ENCODE measurements around the gene ZNF320.
A peak's percentile ranks its signal among the peaks of the same experiment; 100 is the strongest.
"Not testable (repeated sequence)": the region's sequence is repeated elsewhere in the genome, so short reads cannot be mapped to it uniquely, and the experiment has no call there.

The ZNF320 gene

DNA sequence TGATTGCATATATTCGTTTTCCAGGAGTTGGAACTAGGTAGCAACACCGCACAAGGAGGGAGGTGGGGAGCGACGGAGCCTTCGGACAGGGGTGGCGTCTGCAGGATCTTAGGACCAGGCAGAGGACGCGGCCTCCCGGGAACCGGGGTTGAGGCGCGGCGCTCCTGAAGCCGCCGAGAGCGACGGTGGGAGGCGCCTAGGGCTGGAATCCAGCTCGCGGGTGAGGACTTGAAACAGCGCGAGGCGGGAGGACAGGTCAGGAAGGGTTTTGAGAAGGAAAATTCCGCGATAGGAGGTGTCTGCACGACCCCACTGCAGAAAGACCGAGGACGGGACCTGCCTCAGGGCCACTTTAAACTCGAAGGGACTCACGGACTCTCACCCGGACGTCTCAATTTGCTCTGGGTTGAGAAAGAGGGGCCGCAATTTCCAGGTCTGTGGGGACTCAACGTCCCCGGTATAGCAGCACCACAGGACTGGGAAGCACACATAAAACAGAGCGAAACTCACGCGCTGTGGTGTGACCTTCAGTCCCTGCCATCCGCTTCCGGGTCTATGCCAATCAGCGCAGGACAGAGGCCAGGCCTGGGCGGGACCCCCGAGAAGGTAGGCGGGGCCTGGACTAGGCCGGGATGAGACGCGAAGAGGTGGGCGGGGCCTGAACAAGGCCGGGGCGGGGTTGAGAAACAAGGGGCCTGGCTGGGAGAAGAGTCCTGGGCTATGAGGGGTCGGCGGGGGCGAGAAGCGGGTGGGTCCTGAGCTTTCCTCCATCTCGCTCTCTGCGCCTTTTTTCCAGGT lies at the start of gene ZNF320:
Gene ZNF320 (minus strand): TSS at position 498 of the 798 bp plus-strand sequence. CDS start 7,380 bp downstream, outside the sequence.
- peak within 1 kb of the TSS; percentile 98 for H3K4me3 ChIP-seq (ENCODE audit: low read depth, low read length)
- peak within 1 kb of the TSS; percentile 83 for H3K27ac ChIP-seq
- H3K9me3 ChIP-seq (ENCODE audit: severe bottlenecking) = no peaks in the 10 kb centered on the region
- H3K27me3 ChIP-seq (ENCODE audit: insufficient read depth, low read depth, severe bottlenecking) = no peaks in the 10 kb centered on the region
- H3K36me3 ChIP-seq = peaks cover 16% of the 10 kb centered on the region
- DNase-seq = peak; percentile 96
- TF ChIP-seq, protein P1, sequence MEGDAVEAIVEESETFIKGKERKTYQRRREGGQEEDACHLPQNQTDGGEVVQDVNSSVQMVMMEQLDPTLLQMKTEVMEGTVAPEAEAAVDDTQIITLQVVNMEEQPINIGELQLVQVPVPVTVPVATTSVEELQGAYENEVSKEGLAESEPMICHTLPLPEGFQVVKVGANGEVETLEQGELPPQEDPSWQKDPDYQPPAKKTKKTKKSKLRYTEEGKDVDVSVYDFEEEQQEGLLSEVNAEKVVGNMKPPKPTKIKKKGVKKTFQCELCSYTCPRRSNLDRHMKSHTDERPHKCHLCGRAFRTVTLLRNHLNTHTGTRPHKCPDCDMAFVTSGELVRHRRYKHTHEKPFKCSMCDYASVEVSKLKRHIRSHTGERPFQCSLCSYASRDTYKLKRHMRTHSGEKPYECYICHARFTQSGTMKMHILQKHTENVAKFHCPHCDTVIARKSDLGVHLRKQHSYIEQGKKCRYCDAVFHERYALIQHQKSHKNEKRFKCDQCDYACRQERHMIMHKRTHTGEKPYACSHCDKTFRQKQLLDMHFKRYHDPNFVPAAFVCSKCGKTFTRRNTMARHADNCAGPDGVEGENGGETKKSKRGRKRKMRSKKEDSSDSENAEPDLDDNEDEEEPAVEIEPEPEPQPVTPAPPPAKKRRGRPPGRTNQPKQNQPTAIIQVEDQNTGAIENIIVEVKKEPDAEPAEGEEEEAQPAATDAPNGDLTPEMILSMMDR (IDR thresholded peaks at IDR 0.05; ENCODE audit: low read depth, low read length) = no peak

DNA sequence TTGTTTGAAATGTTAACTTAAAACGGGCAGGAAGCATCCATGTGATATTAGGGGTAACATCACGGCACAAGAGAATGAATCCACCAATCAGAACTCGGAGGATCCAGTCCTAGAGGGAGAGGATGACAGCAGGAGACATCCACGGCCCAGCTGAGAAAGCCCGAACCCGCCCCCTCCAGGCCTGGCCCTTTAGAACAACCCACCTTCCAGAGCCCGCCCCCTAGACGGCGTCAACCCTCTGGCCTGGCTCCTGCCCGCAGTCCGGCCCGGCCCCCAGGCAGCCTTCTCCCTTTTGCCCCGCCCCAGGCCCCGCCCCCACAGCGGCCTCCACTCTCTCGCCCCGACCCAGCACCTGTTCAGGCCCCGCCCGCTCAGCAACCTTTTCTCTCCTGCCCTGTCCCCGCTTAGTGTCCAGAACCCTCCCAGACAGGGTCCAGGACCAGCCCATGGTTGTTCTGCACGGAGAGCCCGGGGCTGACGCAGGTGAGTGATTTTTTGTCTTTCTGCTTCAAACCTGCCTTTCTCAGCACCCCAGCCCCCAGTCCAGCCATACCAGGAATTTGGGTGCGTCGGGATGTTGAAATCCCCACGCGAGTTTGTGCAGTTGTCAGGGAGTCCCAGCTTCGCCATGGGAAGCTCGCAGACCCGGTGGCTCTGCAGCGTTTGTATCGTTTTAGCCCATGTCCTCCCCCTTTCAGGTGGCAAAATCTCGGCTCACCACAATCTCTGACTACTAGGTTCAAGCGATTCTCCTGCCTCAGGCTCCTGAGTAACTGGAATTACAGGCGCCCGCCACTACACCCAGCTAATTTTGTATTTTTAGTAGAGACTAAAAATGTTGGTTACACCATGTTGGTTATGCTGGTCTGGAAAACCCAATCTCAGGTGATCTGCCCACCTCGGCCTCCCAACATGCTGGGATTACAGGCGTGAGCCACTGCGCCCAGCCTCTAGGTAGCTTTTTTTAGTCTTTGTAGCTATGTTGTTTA lies 49.2 kb upstream of the ZNF320 start:
- Histone ChIP-seq H3K36me3 (peaks cover 38% of the 10 kb centered on the region), H3K9me3 (ENCODE audit: severe bottlenecking) (peaks cover 44% of the 10 kb centered on the region), H3K4me3 (ENCODE audit: low read depth, low read length) (no peak overlapping the region), H3K27ac (peak overlapping the region; percentile 91), H3K27me3 (ENCODE audit: insufficient read depth, low read depth, severe bottlenecking) (no peaks in the 10 kb centered on the region)
- DNase-seq = peak; percentile 33
- TF ChIP-seq, protein P1 (IDR thresholded peaks at IDR 0.05; ENCODE audit: low read depth, low read length) = no peak

DNA sequence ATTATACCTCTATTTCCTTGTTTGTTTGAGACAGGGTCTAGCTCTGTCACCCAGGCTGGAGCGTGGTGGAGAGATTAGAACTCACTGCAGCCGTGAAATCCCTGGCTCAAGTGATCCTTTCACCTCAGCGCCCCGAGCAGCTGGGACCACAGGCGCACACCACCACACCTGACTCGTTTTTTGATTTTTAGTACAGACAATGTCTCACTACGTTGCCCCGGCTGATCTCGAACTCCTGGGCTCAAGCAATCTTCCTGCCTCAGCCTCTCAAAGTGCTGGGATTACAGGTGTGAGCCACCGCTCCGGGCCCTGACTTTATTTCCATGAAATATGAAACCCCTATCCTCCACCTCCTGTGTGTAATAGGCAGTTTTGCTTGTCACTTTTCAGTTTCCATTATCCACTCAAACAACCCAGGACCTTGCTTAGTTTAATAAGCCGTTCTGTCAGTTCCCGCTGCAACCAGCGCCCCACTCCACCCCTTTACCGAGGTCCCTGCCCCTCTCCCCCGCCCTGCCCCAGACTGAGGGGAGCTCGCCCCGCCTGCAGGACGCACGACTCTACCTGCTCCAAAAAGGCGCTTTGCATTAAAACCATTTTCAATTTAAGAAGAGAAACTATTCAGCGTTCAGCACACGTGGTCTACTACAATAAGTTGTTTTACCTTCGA lies 48.4 kb upstream of the ZNF320 start:
- Histone ChIP-seq H3K27ac (peak overlapping the region; percentile 91), H3K36me3 (peaks cover 29% of the 10 kb centered on the region), H3K9me3 (ENCODE audit: severe bottlenecking) (peaks cover 36% of the 10 kb centered on the region), H3K27me3 (ENCODE audit: insufficient read depth, low read depth, severe bottlenecking) (no peaks in the 10 kb centered on the region), H3K4me3 (ENCODE audit: low read depth, low read length) (no peak overlapping the region)
- no peak for DNase-seq
- TF ChIP-seq, protein P1 (IDR thresholded peaks at IDR 0.05; ENCODE audit: low read depth, low read length) = no peak

DNA sequence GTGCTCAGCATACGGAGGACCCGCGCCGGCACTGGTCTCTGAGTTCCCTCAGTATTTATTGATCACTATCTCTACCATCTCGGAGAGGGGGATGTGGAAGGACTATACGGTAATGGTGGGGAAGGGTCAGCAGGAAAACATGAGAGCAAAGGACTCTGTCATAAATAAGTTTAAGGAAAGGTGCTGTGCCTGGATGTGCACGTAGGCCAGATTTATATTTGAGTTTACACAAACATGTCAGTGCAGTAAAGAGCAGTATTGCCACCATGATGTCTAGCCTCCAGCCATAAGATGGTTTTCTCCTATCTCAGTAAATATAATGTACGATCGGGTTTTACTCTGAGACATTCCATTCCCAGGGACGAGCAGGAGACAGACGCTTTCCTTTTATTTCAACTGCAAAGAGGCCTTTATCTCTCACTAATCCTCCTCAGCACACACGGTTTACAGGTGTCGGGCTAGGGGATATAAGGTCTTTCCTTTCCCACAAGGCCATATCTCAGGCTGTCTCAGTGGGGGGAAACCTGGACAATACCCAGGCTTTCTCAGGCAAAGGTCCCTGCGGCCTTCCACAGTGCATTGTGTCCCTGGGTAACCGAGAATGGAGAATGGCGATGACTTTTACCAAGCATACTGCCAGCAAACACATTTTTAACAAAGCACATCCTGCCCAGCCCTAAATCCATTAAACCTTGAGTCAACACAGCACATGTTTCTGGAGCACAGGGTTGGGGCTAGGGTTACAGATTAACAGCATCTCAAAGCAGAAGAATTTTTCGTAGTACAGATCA lies 47.5 kb upstream of the ZNF320 start:
- DNase-seq = peak; percentile 82
- Histone ChIP-seq H3K4me3 (ENCODE audit: low read depth, low read length) (peak overlapping the region; percentile 37), H3K36me3 (peaks cover 21% of the 10 kb centered on the region)

DNA sequence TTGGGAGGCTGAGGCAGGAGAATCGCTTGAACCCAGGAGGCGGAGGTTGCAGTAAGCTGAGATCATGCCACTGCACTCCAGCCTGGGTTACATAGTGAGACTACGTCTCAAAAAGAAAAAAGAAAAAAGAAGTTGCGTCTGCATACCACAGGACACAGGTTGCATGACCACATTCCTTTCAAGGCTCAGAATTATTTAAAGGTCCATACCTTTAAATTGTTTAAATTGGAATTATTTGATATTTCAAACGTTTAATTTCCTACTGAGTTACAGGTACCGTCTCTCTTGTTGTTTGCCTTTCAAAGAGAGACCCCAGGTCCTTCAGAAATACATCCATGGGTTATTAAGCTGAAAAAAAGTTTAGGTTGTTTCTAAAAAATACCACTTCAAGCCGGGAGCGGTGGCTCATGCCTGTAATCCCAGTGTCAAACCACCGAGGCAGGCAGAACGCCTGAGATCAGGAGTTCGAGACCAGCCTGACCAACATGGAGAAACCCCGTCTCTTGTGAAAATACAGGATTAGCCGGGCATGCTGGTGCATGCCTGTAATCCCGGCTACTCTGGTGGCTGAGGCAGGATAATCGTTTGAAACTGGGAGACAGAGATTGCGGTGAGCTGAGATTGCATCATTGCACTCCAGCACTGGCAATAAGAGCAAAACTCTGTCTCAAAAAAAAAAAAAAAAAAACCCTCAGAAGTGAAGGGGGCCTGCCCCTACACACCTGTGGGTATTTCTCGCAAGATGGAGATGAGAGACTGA lies 46.6 kb upstream of the ZNF320 start:
- peak overlapping the region; percentile 91 for H3K27ac ChIP-seq
- peaks cover 27% of the 10 kb centered on the region for H3K9me3 ChIP-seq (ENCODE audit: severe bottlenecking)
- DNase-seq = peak; percentile 90
- no peaks in the 10 kb centered on the region for H3K27me3 ChIP-seq (ENCODE audit: insufficient read depth, low read depth, severe bottlenecking)
- TF ChIP-seq, protein P1 (IDR thresholded peaks at IDR 0.05; ENCODE audit: low read depth, low read length) = no peak
- H3K4me3 ChIP-seq (ENCODE audit: low read depth, low read length) = peak overlapping the region; percentile 37
- H3K36me3 ChIP-seq = peaks cover 15% of the 10 kb centered on the region

More for the DNA sequence above, 47.5 kb upstream of the ZNF320 start:
- H3K27me3 ChIP-seq (ENCODE audit: insufficient read depth, low read depth, severe bottlenecking) = not testable (repeated sequence)
- Histone ChIP-seq H3K9me3 (ENCODE audit: severe bottlenecking) (peaks cover 35% of the 10 kb centered on the region), H3K27ac (peak overlapping the region; percentile 91)

Measured in WERI-Rb-1 (cell line).